MM.1S (cell line): ENCODE data around the gene BCL2L1.

Experiments
- DNase-seq: peaks from one replicate; pipeline ENCODE4 v3.0.0-alpha.2; 2015
- H2AFZ ChIP-seq: fragments of 300-600 bp; sonication (generic); 2 replicates; pipeline ENCODE4 v1.6.0; 2016; ENCODE audit warnings: antibody characterized with exemption, low read length
- H3F3A ChIP-seq: fragments of 300-600 bp; sonication (generic); 2 replicates; pipeline ENCODE4 v1.6.1; 2016; ENCODE audit warnings: mild to moderate bottlenecking, antibody characterized with exemption, low read length, moderate library complexity, mixed read lengths; ENCODE audit not compliant: insufficient read depth
- H3K27ac ChIP-seq: fragments of 300-600 bp; sonication (generic); 2 replicates; pipeline ENCODE4 v1.5.1; 2016; ENCODE audit warnings: mild to moderate bottlenecking, low read length
- H3K27me3 ChIP-seq: fragments of 300-600 bp; sonication (generic); replicated peaks from 2 replicates; pipeline ENCODE4 v1.6.0; 2016; ENCODE audit warnings: low read length; ENCODE audit not compliant: insufficient read depth
- H3K36me3 ChIP-seq: fragments of 300-600 bp; sonication (generic); replicated peaks from 2 replicates; pipeline ENCODE4 v1.6.1; 2016; ENCODE audit warnings: mild to moderate bottlenecking, low read length, mixed read lengths; ENCODE audit not compliant: insufficient read depth
- H3K4me1 ChIP-seq: fragments of 300-600 bp; sonication (generic); 2 replicates; pipeline ENCODE4 v1.6.1; 2016; ENCODE audit warnings: low read length, mixed read lengths
- H3K4me2 ChIP-seq: fragments of 300-600 bp; sonication (generic); 2 replicates; pipeline ENCODE4 v1.6.0; 2016; ENCODE audit warnings: low read depth, low read length
- H3K4me3 ChIP-seq: fragments of 300-600 bp; sonication (generic); 2 replicates; pipeline ENCODE4 v1.5.1; 2016; ENCODE audit warnings: low read length, mixed read lengths
- H3K79me2 ChIP-seq: fragments of 300-600 bp; sonication (generic); 2 replicates; pipeline ENCODE4 v1.6.1; 2016; ENCODE audit warnings: mixed run types, low read length, mixed read lengths
- H3K9ac ChIP-seq: fragments of 300-600 bp; sonication (generic); 2 replicates; pipeline ENCODE4 v1.6.1; 2016; ENCODE audit warnings: low read length, mixed read lengths
- H3K9me2 ChIP-seq: fragments of 300-600 bp; sonication (generic); replicated peaks from 2 replicates; pipeline ENCODE4 v1.6.1; 2016; ENCODE audit warnings: mild to moderate bottlenecking, low read length, mixed read lengths; ENCODE audit not compliant: insufficient read depth
- H3K9me3 ChIP-seq: fragments of 300-600 bp; sonication (generic); replicated peaks from 2 replicates; pipeline ENCODE4 v1.6.1; 2016; ENCODE audit warnings: mild to moderate bottlenecking, low read length, mixed read lengths; ENCODE audit not compliant: insufficient read depth
- H4K20me1 ChIP-seq: fragments of 300-600 bp; sonication (generic); 2 replicates; pipeline ENCODE4 v1.6.1; 2016; ENCODE audit warnings: mild to moderate bottlenecking, low read length, moderate library complexity, mixed read lengths; ENCODE audit not compliant: insufficient read depth
- CTCF ChIP-seq: fragments of 300-600 bp; sonication (generic); IDR thresholded peaks from 2 replicates; pipeline ENCODE4 v1.5.1; 2016; ENCODE audit warnings: antibody characterized with exemption, low read length, mixed read lengths
- EZH2 ChIP-seq: fragments of 300-600 bp; sonication (generic); optimal IDR thresholded peaks from 2 replicates; pipeline ENCODE3; 2017; ENCODE audit warnings: low read depth, mild to moderate bottlenecking, antibody characterized with exemption, low read length, mixed read lengths
- EZH2phosphoT487 ChIP-seq: fragments of 300-600 bp; sonication (generic); IDR thresholded peaks from 2 replicates; pipeline ENCODE4 v1.6.1; 2018; ENCODE audit warnings: antibody characterized with exemption, low read length

The BCL2L1 gene

GRCh38 chr20:31767805-31768204, 45.1 kb upstream of the BCL2L1 start:
- no peak for DNase-seq
- Histone ChIP-seq H3K27ac (no peak overlapping the region), H3K4me1 (no peaks in the 10 kb centered on the region), H3F3A (0 out of 2 replicates have a peak, but pooled peaks cover 5% of the 10 kb centered on the region), H3K4me3 (no peak overlapping the region), H3K36me3 (peaks cover 9% of the 10 kb centered on the region; the same call in 1 of the 2 replicates), H3K79me2 (peaks cover 75% of the 10 kb centered on the region), H3K9me2 (no peaks in the 10 kb centered on the region), H4K20me1 (no peaks in the 10 kb centered on the region), H3K27me3 (no peaks in the 10 kb centered on the region), H3K4me2 (no peak overlapping the region), H2AFZ (no peak overlapping the region), H3K9me3 (no peaks in the 10 kb centered on the region), H3K9ac (no peak overlapping the region)
- TF ChIP-seq EZH2 = no peak
- TF ChIP-seq CTCF = no peak
- no peak for TF ChIP-seq EZH2phosphoT487

GRCh38 chr20:31764641-31765305, 42.1 kb upstream of the BCL2L1 start:
- DNase-seq = no peak
- Histone ChIP-seq H3K36me3 (peaks cover 18% of the 10 kb centered on the region), H3K9me3 (no peaks in the 10 kb centered on the region), H3K27me3 (no peaks in the 10 kb centered on the region), H3K9ac (no peak overlapping the region), H3K4me1 (no peaks in the 10 kb centered on the region), H3K4me2 (no peak overlapping the region), H3K79me2 (peaks cover 83% of the 10 kb centered on the region), H3K9me2 (no peaks in the 10 kb centered on the region), H2AFZ (no peak overlapping the region), H3F3A (no peaks in the 10 kb centered on the region), H3K27ac (no peak overlapping the region), H4K20me1 (no peaks in the 10 kb centered on the region), H3K4me3 (no peak overlapping the region)
- TF ChIP-seq EZH2phosphoT487 (no peak), EZH2 (no peak), CTCF (no peak)

- Histone ChIP-seq H3K9ac (no peak overlapping the region), H3K27me3 (no peaks in the 10 kb centered on the region), H3K9me3 (no peaks in the 10 kb centered on the region), H3K36me3 (peaks cover 15% of the 10 kb centered on the region), H4K20me1 (peaks cover 3% of the 10 kb centered on the region; the same call in 1 of the 2 replicates), H2AFZ (no peak overlapping the region), H3F3A (no peaks in the 10 kb centered on the region), H3K4me2 (no peak overlapping the region), H3K27ac (no peak overlapping the region), H3K4me1 (no peaks in the 10 kb centered on the region), H3K79me2 (peaks cover 92% of the 10 kb centered on the region), H3K4me3 (no peak overlapping the region), H3K9me2 (no peaks in the 10 kb centered on the region)
- no peak for DNase-seq
- TF ChIP-seq CTCF (no peak), EZH2 (no peak), EZH2phosphoT487 (no peak)
Observed at GRCh38 chr20:31760519-31761240, 38.0 kb upstream of the BCL2L1 start.
